ENCODE data around the gene EMP1. TPM values are rescaled to one million over a fixed set of nuclear protein-coding genes. Genes with fewer than 3 reads are reported as not detected.

The EMP1 gene
- total and polyA plus RNA-seq, 2 of the 8 experiments (the other 6 are each of a cell fraction or from before 2014, with no cell fraction given): 0.17 to 0.65 TPM

DNA sequence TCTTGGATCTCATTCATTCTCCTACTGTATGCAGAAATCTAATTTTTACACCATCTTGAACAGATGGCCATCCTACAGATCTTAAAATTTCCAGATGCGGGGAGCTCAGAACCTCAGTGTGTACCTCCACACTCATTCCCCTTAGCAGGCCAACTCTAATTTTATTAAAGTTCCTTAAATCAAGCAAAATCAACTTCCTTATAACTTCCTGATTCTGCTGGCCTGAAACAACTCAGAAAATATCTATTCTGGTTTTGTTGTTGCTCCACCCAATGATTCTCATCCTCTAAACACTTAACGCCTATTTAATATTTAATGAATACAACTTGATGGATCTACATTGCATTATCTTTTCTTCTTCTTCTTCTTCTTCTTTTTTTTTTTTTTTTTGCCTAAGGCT, 3.1 kb downstream of the EMP1 start:
- no peak for FAIRE-seq
- no peak overlapping the region for H3K4me2 ChIP-seq (ENCODE audit: insufficient read depth in 1 of 2, low read depth in 2 of 2, low read length in 2 of 2)
- no peaks in the 10 kb centered on the region for H3K27me3 ChIP-seq (replicated peaks in 1 of 4; ENCODE audit: control insufficient read depth in 3 of 4, extremely low read depth in 1 of 4, insufficient read depth in 3 of 4, low read length in 3 of 4)
- no peak overlapping the region for H2BK15ac ChIP-seq (ENCODE audit: low read length)
- H3K9ac ChIP-seq (replicated peaks in 1 of 4; ENCODE audit: extremely low read depth in 1 of 4, low read depth in 3 of 4, low read length in 3 of 4): no peak overlapping the region
- H4K8ac ChIP-seq (ENCODE audit: extremely low read depth, insufficient read depth, low read length): no peak overlapping the region
- no peaks in the 10 kb centered on the region for H3K9me3 ChIP-seq (ENCODE audit: insufficient read depth in 2 of 2, low read depth in 1 of 2, low read length in 1 of 2)
- CTCF ChIA-PET (ENCODE audit: partially characterized antibody): interaction anchor here (0.6 to 5.6 kb wide), 6 partner anchors 9 to 214 kb away, joined by 3 to 69 read pairs (median 3); no protein-coding TSS in a partner anchor
- no peaks in the 10 kb centered on the region for H4K20me1 ChIP-seq (replicated peaks in 1 of 2; ENCODE audit: control insufficient read depth in 1 of 2, insufficient read depth in 2 of 2, low read length in 2 of 2)
- H2BK20ac ChIP-seq (ENCODE audit: low read length): no peak overlapping the region
- H3K14ac ChIP-seq (ENCODE audit: insufficient read length): no peak overlapping the region
- no peak overlapping the region for H2BK120ac ChIP-seq (replicated peaks; ENCODE audit: low read depth, low read length)
- no peak overlapping the region for H3K4me3 ChIP-seq (ENCODE audit: extremely low read depth in 1 of 4, insufficient read depth in 2 of 4, low read depth in 3 of 4, low read length in 4 of 4)
- H3K23me2 ChIP-seq (ENCODE audit: low read depth, low read length): no peaks in the 10 kb centered on the region
- H3K23ac ChIP-seq (ENCODE audit: insufficient read length): no peak overlapping the region
- no peak overlapping the region for H4K91ac ChIP-seq (replicated peaks; ENCODE audit: insufficient read length, low read length)
- H3K56ac ChIP-seq (replicated peaks; ENCODE audit: insufficient read length, low read depth, low read length): no peak overlapping the region
- H3K4me1 ChIP-seq (replicated peaks in 1 of 4; ENCODE audit: control insufficient read depth in 3 of 4, insufficient read depth in 4 of 4, low read length in 3 of 4): peaks cover 5 to 17% (median 11%) of the 10 kb centered on the region in 4 experiments
- no peaks in the 10 kb centered on the region for H3K36me3 ChIP-seq (ENCODE audit: control insufficient read depth in 2 of 4, insufficient read depth in 4 of 4, low read length in 3 of 4)
- H2BK5ac ChIP-seq (ENCODE audit: low read depth, low read length): no peak overlapping the region
- TF ChIP-seq SP4 (IDR thresholded peaks at IDR 0.05; ENCODE audit: low read length): no peak
- TF ChIP-seq TAF1 (IDR thresholded peaks at IDR 0.05; ENCODE audit: low read depth, low read length): no peak
- TF ChIP-seq RAD21 (IDR thresholded peaks at IDR 0.05 in 1 of 2, conservative IDR thresholded peaks at IDR 0.05 in 1 of 2; ENCODE audit: low read depth in 2 of 2, low read length in 2 of 2): no peak
- no peak for TF ChIP-seq ZNF274 (IDR thresholded peaks at IDR 0.05; ENCODE audit: borderline replicate concordance, extremely low read depth, low read length)
- TF ChIP-seq CHD2 (IDR thresholded peaks at IDR 0.05; ENCODE audit: low read length): no peak
- TF ChIP-seq SP2 (IDR thresholded peaks at IDR 0.05; ENCODE audit: low read length): no peak
- TF ChIP-seq RNF2 (IDR thresholded peaks at IDR 0.05; ENCODE audit: borderline replicate concordance, low read depth, low read length, missing control alignments, poor library complexity, severe bottlenecking): no peak
- no peak for TF ChIP-seq TEAD4 (IDR thresholded peaks at IDR 0.05; ENCODE audit: low read depth, low read length)
- TF ChIP-seq HDAC6 (IDR thresholded peaks at IDR 0.05; ENCODE audit: low read depth, low read length): no peak
- no peak for TF ChIP-seq SP1 (IDR thresholded peaks at IDR 0.05; ENCODE audit: low read depth, low read length)
- no peak for TF ChIP-seq TCF12 (IDR thresholded peaks at IDR 0.05; ENCODE audit: low read depth, low read length)
- TF ChIP-seq ASH2L (IDR thresholded peaks at IDR 0.05; ENCODE audit: low read length): no peak
- H3K18ac ChIP-seq (ENCODE audit: extremely low read depth, low read length): no peak overlapping the region
- no peak overlapping the region for H2AK5ac ChIP-seq (ENCODE audit: low read depth, low read length)
- no peaks in the 10 kb centered on the region for H3K79me2 ChIP-seq (ENCODE audit: control insufficient read depth in 1 of 2, insufficient read depth in 2 of 2, low read length in 2 of 2)
- H3K27ac ChIP-seq (ENCODE audit: low read depth, low read length): no peak overlapping the region
- POLR2A ChIA-PET (ENCODE audit: partially characterized antibody): no interaction called here
- no peak overlapping the region for H2BK12ac ChIP-seq (ENCODE audit: low read depth, low read length)
- no peak for DNase-seq (ENCODE audit: low read depth in 1 of 2, low spot score in 2 of 2)
- no peak overlapping the region for H4K5ac ChIP-seq (ENCODE audit: insufficient read length, low read depth, low read length)
- H2AFZ ChIP-seq (ENCODE audit: low read length): no peak overlapping the region
- no peak overlapping the region for H3K4ac ChIP-seq (replicated peaks; ENCODE audit: insufficient read length, low read depth, low read length)
- no peaks in the 10 kb centered on the region for H3K79me1 ChIP-seq (ENCODE audit: low read depth, low read length)
- 97% methylated on average over 2 of the region's 2 CpGs; no CpG with 5 or more reads in 1 of the 2 experiments for WGBS, 2 experiments (ENCODE audit: extremely low coverage in 1 of 2, insufficient coverage in 1 of 2, insufficient read length in 1 of 2, insufficient replicate concordance in 2 of 2, low coverage in 1 of 2, low lambda C conversion rate in 2 of 2, missing lambda C conversion rate in 1 of 2)

All from H1 (cell line).